Fibroblast of the aortic adventitia (primary cell): ENCODE data around the gene EFCAB14. TPM values are rescaled to one million over a fixed set of nuclear protein-coding genes. Genes with fewer than 3 reads are reported as not detected.
"Not testable (repeated sequence)": the region's sequence is repeated elsewhere in the genome, so short reads cannot be mapped to it uniquely, and the experiment has no call there.

Experiments
- DNase-seq: peaks from one replicate; pipeline ENCODE4 v3.0.0-alpha.2; 2010; ENCODE audit warnings: low read depth
- H3K4me3 ChIP-seq: 2 replicates; pipeline ENCODE4 v1.5.1; 2011; ENCODE audit warnings: low read depth, mild to moderate bottlenecking, control low read depth, low read length, moderate library complexity
- total RNA-seq: library from RNA; depleted of rRNA; stranded (reverse); fragments of >200 nt; gene quantifications from 2 replicates; pipeline ENCODE4 v1.2.3, GENCODE V29; 2012; ENCODE audit warnings: low replicate concordance
- TF ChIP-seq, protein P1 (sequence below): IDR thresholded peaks from 2 replicates; pipeline ENCODE4 v1.5.1; 2011; ENCODE audit warnings: mild to moderate bottlenecking, low read length, control low read depth, inconsistent platforms; ENCODE audit not compliant: insufficient read depth

Gene EFCAB14
- total RNA-seq, 1 donor: 70.3 TPM

GRCh38 chr1:46714976-46715375, 3.9 kb downstream of the EFCAB14 start:
- DNase-seq: no peak
- TF ChIP-seq, protein P1, sequence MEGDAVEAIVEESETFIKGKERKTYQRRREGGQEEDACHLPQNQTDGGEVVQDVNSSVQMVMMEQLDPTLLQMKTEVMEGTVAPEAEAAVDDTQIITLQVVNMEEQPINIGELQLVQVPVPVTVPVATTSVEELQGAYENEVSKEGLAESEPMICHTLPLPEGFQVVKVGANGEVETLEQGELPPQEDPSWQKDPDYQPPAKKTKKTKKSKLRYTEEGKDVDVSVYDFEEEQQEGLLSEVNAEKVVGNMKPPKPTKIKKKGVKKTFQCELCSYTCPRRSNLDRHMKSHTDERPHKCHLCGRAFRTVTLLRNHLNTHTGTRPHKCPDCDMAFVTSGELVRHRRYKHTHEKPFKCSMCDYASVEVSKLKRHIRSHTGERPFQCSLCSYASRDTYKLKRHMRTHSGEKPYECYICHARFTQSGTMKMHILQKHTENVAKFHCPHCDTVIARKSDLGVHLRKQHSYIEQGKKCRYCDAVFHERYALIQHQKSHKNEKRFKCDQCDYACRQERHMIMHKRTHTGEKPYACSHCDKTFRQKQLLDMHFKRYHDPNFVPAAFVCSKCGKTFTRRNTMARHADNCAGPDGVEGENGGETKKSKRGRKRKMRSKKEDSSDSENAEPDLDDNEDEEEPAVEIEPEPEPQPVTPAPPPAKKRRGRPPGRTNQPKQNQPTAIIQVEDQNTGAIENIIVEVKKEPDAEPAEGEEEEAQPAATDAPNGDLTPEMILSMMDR: no peak
- no peak overlapping the region for H3K4me3 ChIP-seq

DNA sequence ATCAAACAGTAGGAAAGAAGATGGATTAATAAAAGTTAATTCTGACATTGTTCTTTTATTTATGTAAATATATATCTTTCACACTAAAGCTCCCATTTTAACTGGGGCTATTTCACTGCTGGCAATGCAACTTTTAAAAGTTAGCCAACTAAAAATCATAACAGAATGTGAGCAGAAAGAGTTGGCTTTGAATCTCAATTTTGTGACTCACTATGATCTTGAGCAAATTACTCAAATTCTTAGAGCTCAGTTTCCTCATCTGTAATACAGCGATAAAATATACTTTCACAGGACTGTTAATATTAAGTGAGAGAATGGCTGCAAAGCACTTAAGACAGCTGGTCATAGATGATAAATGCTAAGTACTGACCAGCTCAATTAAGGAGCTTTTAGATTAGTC, 10.8 kb downstream of the EFCAB14 start:
- TF ChIP-seq, protein P1: no peak
- no peak overlapping the region for H3K4me3 ChIP-seq
- peak; percentile 33 for DNase-seq

- no peak for DNase-seq
- TF ChIP-seq, protein P1: no peak
- no peak overlapping the region for H3K4me3 ChIP-seq
Measured at GRCh38 chr1:46705408-46705807, 13.5 kb downstream of the EFCAB14 start.

DNA sequence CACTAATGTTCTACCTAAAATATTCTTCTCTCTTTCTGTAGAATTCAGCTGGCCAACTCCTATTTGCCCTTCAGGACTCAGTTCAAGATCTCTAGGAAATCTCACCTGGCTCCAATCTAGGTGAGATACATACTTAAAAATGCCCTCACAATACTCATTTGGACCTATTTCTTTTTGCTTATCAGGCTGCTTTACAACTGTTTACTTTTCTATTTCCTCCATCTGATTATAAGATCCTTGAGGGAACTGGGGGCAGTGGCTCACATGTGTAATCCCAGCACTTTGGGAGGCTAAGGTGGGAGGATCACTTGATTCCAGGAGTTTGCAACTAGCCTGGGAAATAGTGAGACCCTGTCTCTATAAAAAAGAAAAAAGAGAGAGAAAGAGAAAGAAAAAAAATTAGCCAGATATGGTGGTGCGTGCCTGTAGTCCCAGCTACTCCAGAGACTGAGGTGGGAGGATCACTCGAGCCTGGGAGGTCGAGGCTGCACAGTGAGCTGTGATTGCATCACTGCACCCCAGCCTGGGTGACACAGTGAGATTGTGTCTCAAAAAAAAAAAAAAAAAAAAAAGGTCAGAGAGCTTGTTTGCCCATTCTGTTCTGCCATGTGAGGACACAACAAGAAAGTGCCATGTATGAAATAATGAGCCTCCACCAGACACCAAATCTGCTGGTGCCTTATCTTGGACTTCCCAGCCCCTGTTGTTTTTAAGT, 14.8 kb downstream of the EFCAB14 start:
- DNase-seq: no peak
- TF ChIP-seq, protein P1: no peak
- H3K4me3 ChIP-seq: no peak overlapping the region

DNA sequence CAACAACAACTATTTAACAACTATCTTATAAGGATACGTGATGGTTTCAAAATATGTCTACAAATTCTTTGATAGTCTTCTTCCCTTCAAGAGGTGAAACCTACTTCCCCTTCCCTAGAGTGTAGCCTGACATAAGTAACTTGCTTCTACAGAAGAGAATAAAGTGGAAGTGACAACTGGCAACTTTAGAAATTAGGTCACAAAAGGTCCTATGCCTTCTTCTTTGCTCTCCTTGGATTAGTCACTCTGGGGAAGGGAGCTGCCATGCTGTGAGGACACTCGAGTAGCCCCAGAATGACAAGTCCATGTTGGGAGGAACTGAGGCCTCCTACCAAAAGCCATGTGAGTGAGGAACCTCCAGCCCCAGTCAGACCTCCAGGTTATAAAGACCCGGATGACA, 19.2 kb downstream of the EFCAB14 start:
- no peak for DNase-seq
- no peak overlapping the region for H3K4me3 ChIP-seq
- TF ChIP-seq, protein P1: no peak

GRCh38 chr1:46697053-46697452, 21.9 kb downstream of the EFCAB14 start:
- no peak overlapping the region for H3K4me3 ChIP-seq
- TF ChIP-seq, protein P1: no peak
- DNase-seq: no peak

GRCh38 chr1:46694676-46695075, 24.2 kb downstream of the EFCAB14 start:
- DNase-seq, H3K4me3 ChIP-seq: not testable (repeated sequence)
